ENCODE measurements around the gene RIPOR2.

- TF ChIP-seq PHF5A (CRISPR knock-in tag; IDR thresholded peaks at IDR 0.05; ENCODE audit: low read depth, unreplicated experiment) = no peak
- TF ChIP-seq CTCF (CRISPR knock-in tag; IDR thresholded peaks at IDR 0.05) = no peak
- TF ChIP-seq RXRB (CRISPR knock-in tag; IDR thresholded peaks at IDR 0.05; ENCODE audit: borderline replicate concordance) = no peak
- no peak for TF ChIP-seq POLR2AphosphoS5 (IDR thresholded peaks at IDR 0.05; ENCODE audit: low read depth, low read length)
- no peak for TF ChIP-seq DZIP1 (CRISPR knock-in tag; IDR thresholded peaks at IDR 0.05)
- TF ChIP-seq BHLHE40 (IDR thresholded peaks at IDR 0.05; ENCODE audit: low read length) = no peak
These were observed 76.6 kb downstream of the RIPOR2 start for GRCh38 chr6:24859132-24859531.
